Measurements from ENCODE around the gene POLR1D.

- TF ChIP-seq CTCF (IDR thresholded peaks at IDR 0.05) (no peak), EZH2 (IDR thresholded peaks at IDR 0.05) (no peak)
These were observed 49.2 kb downstream of the POLR1D start for GRCh38 chr13:27670861-27671260.
